GM18526 (cell line): ENCODE results near the gene PIM2.

ENCODE experiments used
- POLR2A ChIP-seq: IDR thresholded peaks from 3 replicates; pipeline ENCODE4 v1.6.1; 2011; ENCODE audit not compliant: insufficient read length; ENCODE audit errors: extremely low read depth

PIM2 gene

GRCh38 chrX:48939524-48940228 lies 20.9 kb upstream of the PIM2 start:
- no peak for TF ChIP-seq POLR2A

- TF ChIP-seq POLR2A = no peak
Observed at GRCh38 chrX:48938721-48939425, 20.0 kb upstream of the PIM2 start.

GRCh38 chrX:48937054-48937907 lies 18.5 kb upstream of the PIM2 start:
- peak; percentile 13 for TF ChIP-seq POLR2A

- TF ChIP-seq POLR2A = no peak
Observed at GRCh38 chrX:48936429-48937053, 17.7 kb upstream of the PIM2 start.

- TF ChIP-seq POLR2A = no peak
Observed at GRCh38 chrX:48935301-48935670, 16.5 kb upstream of the PIM2 start.

GRCh38 chrX:48934581-48935300 lies 15.9 kb upstream of the PIM2 start:
- no peak for TF ChIP-seq POLR2A

GRCh38 chrX:48933757-48934156 lies 14.9 kb upstream of the PIM2 start:
- TF ChIP-seq POLR2A = no peak

- TF ChIP-seq POLR2A = no peak
Observed at GRCh38 chrX:48927736-48928382, 9.0 kb upstream of the PIM2 start.

GRCh38 chrX:48927123-48927522 lies 8.3 kb upstream of the PIM2 start:
- TF ChIP-seq POLR2A = no peak

- TF ChIP-seq POLR2A = no peak
Observed at GRCh38 chrX:48924270-48924669, 5.4 kb upstream of the PIM2 start.

- no peak for TF ChIP-seq POLR2A
Observed at GRCh38 chrX:48923771-48924170, 4.9 kb upstream of the PIM2 start.

- TF ChIP-seq POLR2A = no peak
Observed at GRCh38 chrX:48920718-48921104, 1.9 kb upstream of the PIM2 start.

GRCh38 chrX:48919947-48920717 lies 1.3 kb upstream of the PIM2 start:
- no peak for TF ChIP-seq POLR2A
